ENCODE measurements around the gene ABCB9.

Gene ABCB9

DNA sequence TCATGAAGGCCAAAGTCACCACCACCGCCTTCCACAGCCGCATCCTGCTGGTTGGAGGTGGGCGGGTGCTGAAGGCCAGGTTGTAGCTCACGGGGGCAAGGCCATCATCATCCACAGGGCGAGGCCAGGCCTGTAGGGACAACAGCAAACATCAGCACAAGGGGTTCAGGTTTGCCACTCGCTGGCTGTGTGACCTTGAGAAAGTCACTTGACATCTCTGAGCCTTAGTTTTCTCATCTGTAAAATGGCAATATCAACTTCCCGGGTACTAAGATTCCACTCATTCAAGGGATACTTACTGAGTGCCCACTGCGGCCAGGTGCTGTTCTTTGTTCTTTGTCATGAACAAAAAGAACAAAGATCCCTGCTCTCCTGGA is 6.1 kb downstream of the ABCB9 start:
- no peak for DNase-seq

DNA sequence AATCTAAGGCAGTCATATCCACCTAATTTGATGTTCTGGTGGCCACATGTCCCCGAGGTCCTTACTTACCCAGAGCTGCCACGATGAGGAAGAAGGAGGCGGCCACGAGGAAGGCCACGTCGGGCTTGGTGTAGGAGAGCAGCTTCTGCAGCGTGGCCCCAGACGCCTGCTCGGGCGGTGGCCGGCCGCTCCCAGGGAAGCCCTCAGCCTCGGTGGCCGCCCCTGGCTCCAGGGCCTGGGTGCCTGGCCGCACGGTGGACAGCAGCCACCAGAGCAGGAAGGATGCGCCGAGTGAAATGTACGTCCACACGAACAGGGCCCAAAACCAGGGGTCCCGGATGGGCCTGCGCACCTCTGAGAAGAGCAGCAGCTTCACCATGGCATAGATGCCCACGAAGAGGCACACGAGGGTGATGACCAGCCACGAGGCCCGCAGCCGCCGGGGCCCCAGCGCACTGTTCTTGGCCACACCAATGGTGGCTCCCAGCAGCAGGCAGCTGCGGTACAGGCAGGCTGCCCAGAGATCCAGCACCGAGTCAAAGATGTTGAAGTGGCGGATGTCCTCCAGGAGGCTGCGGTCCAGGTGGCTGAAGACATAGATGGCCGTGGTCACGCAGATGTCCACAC is 6.6 kb downstream of the ABCB9 start:
- DNase-seq, result no peak

DNA sequence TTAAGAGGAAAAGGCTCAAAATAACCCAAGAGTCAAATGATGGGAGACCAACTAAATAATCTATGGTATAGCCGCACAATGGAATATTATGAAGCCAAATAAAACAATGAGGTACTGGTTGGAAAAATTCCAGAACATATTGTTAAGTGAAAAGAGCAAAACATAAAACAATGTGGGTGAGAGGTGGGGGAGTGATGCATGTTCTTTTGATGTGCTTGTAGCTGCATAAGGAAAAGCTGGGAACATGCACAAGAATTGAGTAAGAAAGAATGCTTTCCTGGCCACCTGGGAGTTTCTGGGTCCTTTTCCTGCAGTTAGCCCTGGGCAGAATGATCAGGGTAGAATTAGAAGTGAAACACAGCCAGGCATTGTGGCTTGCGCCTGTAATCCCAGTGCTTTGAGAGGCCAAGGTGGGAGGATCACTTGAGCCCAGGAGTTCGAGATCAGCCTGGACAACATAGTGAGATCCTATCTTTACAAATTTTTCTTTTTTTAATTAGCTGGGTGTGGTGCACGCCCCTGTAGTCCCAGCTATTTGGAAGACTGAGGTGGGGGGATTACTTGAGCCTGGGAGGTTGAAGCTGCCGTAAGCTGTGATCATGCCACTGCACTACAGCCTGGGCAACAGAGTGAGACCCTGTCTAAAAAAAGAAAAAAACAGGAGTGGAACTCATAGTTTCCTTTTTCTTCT is 7.9 kb downstream of the ABCB9 start:
- no peak for DNase-seq

DNA sequence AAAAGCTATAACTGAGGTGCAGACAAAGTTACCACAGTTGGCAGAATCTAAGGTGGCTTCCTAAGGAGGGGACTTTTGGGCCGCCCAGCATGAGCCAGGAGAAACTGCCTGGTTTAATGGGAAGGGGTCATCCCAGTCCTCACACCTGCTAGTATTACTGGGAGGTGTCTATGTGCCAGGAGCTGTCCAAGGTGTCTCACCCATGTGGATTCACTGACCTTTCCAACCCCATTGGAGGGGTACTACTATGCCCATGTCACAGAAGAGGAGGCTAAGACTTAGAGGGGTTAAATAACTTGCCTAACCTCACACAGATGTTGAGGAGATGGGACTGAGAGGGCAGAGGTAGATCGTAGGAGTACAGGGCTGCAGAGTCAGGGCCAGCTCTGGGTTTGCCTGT is 10.2 kb downstream of the ABCB9 start:
- DNase-seq, result no peak

DNA sequence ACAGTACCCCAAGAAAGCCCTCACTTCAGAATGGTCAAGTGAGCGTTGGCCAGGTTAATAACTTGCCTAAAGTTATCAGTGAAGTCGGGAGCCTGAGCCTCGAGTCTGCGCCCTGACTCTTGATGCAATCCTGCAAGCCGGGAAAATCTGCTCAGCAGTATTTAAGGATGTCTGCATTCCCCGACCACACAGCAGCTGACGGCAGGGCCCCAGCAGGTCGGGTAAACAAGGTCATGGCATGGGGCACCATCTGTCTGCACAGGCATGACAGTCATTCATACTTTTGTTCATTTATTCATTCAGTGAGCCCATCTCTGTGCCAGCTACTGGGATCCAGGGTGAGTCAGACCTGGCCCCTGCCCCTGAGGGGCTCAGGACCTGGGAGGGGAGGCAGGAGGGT is 11.1 kb downstream of the ABCB9 start:
- DNase-seq, result no peak

DNA sequence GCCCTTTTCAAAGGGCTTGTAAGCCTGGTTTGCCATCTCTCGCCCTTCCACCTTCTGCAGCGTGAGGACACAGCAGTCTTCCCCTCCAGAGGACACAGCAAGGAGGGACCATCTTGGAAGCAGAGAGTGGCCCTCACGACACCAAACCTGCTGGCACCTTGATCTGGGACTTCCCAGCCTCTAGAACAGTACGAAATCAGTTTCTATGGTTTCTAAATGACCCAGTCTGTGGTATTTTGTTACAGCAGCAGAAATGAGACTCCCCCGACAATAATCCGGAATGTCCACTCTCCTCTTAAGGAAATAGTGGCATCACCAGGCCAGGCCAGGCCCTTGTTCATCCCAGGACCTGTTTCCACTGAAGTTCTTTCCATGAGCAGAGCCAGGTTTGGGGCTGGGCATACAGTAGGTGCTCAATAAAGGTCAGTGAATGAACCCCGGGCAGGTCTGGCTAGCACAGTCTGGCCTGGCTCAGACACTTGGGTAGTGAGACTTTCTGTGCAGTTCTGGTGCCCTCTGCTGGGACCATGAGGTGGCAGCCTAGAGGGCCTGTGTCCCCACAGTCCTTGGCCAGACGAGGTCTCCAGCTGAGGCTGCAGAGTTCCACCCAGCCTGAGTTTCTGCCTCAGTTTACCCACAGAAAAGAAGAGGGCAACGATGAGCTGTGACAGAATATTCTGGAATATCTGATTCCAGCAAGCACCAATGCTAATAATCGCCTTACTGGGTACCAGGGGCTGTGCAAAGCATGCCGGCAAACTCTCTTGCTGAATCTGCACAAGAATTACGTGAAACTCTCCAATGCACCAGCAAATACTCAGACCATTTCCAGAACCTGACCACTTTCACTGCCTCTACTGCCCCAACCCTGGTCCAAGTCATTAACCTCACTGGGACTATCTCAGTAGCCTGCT is 14.0 kb downstream of the ABCB9 start:
- DNase-seq, result peak; percentile 64

DNA sequence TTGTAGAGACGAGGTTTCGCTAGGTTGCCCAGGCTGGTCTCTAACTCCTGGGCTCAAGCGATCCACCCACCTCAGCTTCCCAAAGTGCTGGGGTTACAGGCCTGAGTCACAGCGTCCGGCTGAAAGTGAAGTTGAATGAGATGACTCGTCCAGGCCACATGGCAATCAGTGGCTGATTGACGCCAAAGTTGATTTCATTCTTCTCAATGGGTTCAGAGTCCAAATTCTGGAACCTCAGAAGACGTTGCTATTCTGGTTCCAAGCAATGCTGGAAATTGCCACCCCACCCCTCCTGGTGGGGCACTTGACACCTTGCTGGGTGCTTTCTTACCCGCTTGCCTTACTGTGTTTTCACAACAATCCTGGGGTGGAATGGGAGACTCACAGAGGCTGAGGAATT is 14.9 kb downstream of the ABCB9 start:
- peak; percentile 46 for DNase-seq

DNA sequence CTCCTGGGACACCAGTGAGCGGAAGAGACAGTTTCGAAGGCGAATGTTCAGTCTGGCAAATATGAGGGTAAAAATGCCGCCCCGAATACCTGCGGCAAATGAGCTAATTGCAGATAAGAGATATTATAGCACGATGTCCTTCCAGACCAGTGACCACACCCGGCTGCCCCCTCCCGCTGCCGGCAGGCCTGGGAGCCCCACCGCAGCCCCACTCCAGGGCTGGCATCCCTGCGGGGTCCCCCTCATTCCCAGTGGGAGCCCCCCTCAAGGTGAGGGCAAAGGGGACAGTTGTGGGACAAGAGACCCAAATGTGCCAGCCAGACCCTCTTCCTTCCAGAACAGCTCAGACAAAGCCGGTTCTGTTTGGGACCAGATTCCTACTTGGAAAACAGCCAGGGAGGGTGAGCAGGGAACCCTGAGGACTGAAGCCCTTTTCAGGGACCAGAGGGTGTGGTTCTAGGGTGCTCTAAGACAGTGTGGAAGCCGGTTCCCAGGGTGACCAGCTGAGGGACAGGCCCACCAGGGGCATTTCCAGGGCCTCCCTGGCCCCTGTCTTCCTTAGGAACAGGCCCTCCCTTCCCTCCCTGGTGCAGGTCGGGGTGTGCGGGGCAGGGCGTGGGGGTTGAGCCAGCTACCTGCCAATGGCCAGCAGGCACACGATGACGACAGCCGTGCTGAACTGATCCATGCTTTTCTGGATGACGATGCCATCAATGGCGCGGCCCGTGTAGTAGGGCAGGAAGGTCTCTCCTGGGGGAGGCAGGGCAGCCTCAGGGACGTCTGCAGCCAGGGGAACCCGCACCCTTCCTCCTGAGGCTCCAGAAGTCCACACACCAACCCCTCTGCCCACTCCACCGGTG is 16.2 kb downstream of the ABCB9 start:
- no peak for DNase-seq

DNA sequence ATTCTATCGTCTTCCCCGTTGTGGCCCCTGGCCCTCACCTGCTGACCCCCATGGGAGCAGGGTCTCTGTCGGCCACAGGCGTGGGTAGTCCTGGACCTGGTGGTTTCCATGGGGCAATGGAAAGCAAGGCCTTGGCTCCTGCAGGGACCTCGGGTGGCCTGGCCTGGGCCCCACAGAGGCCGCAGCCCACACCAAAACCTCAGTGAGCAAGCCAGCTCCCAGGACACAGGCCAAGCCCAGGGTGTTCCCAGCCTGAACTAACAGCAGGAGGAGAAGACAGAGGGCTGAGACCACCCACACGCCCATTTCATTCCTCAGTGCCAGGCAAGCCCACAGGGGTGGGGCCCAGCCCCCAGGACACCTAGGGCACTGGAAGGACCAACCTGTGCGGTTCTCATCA is 16.9 kb downstream of the ABCB9 start:
- DNase-seq, result no peak

DNA sequence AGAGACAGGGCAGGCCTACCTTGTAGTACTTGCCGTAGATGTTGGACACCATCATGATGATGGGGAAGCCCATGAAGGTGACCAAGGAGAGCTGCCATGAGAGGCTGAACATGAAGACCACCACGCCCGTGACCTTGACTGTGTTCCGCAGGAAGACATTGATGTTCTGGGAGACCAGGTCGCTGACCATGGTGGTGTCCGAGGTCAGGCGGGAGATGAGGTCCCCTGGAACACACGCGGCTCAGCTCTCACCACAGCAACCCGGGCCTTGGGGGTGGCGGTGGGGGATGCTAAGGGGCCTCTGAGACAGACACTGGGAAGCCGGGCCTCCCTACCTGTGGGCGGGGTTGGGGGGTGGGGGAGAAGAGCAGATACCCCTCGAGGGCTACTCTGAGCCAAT is 17.7 kb downstream of the ABCB9 start:
- DNase-seq, result no peak

DNA sequence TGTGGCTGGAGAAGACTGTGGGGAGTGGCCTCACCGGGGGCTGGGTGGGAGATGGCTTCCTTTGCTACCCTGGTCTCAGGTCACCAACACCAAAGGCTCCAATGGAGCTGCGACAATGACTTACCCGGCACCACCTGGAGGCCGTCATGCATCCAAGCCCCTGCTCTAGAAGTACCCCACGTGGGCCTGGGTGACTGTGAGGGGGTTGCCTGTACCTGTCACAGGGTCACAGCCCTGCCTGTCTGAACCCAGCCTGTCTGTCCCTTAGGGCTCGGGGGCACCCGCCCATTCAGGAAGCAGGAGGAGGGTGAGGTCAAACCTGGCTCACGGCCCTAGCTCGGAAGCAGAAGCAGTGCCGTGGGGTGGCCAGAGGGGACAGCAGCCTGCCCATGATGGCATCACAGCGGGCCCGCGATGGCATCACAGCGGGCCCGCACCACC is 18.9 kb downstream of the ABCB9 start:
- no peak for DNase-seq

DNA sequence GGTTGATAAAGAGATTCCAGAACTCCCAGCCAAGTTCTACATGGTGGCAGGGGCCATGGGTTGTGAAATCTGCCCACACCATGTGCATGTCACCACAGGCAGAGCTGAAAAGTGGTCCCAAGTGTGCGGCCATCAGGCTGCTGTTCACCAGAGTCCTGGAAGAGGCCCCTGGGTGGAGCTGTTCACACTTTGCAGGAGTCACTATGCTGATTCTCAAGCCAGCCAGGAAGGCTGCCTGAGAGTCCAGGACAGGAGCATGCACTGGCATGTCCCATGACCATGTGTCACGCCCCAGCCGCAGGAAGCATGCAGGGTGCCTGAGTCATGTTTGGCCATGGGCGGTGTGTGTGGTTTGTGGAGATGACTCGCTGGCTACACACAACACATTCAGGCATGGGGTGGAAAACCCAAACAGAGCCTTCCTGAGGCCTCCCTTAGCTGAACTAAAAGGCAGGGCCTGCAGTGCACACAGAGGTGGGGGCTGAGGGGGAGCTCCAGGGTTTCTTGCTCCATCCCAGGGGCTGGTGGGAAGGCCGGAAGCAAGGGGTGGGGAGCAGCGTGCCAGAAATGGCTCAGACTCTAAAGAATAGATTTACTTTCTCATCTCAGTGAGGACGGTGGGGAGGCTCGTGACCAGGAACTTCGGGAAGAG is 19.4 kb downstream of the ABCB9 start:
- DNase-seq, result peak; percentile 99

DNA sequence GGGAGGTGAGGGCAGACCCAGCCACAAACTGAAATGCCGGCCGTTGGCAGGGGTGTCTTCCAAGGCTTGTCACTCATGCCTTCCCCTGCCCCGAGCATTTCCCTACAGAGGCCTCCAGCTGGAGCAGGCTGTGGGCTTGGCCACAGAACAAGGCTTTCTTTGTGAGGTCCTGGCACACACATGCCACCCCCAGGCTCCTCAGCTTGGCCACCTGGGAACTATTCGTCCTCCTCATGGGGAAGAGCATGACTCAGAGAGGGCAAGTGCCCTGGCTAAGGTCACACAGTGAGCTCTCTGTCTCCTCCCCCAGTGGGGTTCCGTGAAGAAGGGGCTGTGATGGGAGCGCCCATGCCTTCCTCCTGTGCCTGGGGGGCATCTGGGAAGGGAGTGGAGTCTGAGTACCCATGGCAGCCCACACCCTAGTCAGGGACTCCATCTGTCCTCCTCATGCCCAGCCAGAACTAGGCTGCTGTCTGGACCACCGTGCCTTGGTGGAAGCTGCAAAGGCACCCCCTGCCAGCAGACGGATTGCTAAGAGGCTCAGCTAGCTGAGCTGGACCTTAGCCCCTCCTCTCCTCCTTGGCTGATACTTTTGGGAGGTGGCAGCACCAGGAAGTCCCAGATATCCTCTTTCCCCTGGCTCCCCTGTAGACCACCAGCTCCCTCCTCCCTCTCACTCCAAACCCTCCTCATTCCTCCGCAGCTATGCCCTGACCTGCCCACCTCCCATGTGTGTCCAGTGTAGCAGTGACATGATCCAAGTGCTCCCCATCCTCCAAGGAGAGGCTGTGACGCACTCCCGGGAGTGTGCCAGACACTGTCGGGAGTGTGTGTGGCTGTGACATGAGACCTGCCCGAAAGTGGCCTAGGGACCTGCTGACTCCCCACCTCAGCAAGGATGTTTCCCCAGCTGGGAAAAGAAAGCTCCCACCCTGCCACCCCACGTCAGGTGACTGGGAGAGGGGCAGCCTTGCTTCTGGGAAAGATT is 21.4 kb downstream of the ABCB9 start:
- no peak for DNase-seq

DNA sequence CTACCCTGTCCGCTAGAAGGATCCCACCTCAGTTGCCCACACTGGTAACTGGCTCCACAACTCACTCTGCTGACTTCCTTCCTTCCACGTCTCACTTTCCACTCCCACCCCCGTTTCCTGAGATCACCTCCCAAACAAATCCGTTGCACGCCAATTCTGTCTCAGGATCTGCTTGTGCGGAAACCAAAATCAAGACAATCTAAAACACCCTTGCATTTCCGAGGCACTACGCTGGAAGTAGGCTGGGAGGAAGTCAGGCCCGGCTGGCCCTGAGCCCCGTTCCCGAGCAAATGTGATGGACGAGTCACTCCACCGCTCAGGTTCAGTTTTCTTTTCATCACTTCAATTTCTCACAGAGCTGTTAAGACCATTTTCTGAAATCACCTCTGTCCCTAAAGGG is 23.1 kb downstream of the ABCB9 start:
- peak; percentile 27 for DNase-seq

DNA sequence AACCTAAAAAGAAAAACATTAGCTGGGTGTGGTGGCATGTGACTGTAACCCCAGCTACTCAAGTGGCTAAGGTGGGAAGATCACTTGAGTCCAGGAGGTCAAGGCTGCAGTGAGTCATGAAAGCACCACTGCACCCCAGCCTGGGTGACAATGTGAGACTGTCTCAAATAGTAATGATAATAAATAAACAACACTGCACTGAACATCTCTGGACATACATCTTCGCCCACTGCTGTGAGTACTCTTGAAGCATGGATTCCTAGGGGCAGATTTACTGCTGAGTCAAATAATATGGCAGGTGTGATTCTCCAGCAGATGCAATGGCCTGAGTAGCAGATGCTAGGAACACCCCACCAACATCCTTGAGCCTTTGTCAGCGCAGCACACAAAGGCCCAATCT is 23.6 kb downstream of the ABCB9 start:
- DNase-seq, result no peak

DNA sequence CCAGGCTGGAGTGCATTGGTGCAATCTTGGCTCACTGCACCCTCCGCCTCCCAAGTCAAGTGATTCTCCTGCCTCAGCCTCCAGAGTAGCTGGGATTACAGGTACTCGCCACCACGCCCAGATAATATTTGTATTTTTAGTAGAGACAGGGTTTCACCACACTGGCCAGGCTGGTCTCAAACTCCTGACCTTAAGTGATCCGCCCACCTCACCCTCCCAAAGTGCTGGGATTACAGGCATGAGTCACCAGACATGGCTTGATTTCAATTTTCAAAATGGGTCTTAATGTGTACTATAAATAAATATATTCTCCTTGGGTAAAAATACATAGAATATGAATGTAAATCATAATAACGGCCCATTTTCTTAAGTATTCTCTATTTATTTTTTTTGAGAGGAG is 24.9 kb downstream of the ABCB9 start:
- peak; percentile 48 for DNase-seq

DNA sequence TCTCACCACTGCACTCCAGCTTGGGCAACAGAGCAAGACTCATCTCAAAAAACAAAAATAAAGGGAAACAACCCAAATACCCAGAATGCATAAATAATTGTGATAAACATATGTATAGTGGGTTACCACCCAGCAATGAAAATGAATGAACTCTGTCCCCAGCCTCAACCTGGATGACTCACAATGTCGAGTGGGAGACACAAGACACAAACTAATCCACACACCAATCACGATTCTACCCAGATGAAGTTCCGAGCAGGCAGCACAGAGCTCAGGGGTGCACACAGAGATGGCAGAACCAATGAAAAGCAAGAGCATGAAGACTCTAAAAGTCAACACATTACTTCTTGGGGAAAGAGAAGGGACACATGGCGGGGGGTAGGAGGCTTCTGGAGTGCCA is 27.1 kb downstream of the ABCB9 start:
- no peak for DNase-seq

DNA sequence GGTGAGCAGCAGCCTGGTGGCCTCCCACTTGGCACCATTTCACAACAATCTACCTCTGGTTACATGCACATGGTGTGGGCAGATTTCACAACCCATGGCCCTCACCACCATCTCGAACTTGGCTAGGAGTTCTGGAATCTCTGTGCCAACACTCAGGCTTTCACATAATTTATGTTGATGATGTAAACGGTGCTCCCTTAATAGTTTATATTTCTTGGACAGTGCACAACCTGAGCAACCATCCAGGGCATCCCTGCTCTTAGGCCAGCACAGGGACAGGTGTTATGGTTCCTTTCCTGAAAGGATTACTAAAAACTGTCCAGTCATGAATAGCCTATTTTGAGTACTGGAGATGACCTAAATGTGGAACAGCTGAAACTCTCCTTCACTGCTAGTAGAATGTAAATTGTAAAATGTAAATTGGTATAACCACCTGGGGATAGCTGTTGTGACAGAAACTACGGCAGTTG is 28.6 kb downstream of the ABCB9 start:
- no peak for DNase-seq

DNA sequence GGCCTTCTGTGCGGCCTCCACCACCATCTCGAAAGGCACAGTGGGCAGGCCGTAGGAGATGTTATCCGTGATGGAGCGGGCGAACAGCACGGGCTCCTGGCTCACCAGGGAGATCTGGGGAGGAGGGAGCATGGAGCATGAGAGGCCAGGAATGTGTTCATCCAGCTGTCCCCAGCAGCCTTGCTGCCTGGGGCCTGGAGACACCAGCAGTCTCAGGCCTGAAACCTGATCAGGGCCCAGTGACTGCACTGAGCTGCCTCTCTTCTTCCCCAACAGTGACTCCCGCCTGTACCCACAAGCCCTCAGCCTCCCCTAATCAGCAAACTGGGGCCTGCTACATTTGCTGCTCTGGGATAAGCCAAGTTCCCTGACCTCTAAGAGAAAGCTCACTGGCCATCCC is 30.9 kb downstream of the ABCB9 start:
- no peak for DNase-seq

DNA sequence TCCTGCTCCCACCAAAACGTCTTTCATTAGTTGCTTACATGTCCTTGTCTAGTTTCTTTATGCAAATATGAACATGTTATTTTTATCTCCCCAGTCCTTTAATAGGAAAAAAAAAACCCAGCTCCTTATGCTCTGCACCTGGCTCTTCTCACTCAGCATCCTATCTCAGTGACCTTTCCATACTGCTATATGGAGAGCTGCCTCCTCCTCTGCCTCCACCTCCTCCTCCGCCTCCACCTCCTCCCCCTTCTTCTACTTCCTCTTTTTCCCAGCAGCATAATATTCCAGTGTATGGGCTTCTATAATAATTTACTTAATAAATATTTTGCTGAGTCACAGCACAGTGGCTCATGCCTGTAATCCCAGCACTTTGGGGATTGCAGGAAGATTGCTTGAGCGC is 31.5 kb downstream of the ABCB9 start:
- DNase-seq, result no peak

DNA sequence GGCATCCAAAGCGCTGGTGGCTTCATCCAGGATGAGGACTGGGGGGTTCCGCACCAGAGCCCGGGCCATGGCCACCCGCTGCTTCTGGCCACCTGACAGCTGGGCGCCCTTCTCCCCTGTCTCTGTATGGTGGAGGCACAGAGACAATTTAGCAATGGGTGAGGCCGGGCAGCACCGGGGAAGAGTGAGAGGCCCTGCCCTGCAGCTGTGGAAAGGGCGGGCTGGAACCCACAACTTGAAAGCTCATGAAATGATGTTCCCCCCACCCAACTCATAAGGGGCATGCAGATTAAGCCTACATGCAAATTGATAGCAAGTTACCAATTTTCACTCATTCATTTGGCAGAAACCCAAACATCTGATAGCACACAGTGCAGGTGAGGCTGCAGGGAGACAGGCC is 34.1 kb downstream of the ABCB9 start:
- DNase-seq, result no peak

Measured in fibroblast of skin of right biceps (primary cell).